IMR-90 (cell line): Measurements from ENCODE around the gene PPP6R3. TPM values are rescaled to one million over a fixed set of nuclear protein-coding genes. Genes with fewer than 3 reads are reported as not detected.

Experiments used
- ATAC-seq: fragments of 200-7000 bp; cut with Tn5 transposase; 2 replicates; pipeline ENCODE4 v1.9.1; 2020; ENCODE audit warnings: low read depth, mild to moderate bottlenecking, moderate library complexity
- BruUV-seq: library from RNA; stranded (reverse); fragments of 400-500 nt; replicated peaks from 2 replicates; lab custom pipeline; 2021; lab: Mats Ljungman, UMichigan
- CTCF ChIA-PET: fragments of 300-600 bp; formaldehyde crosslinking; extraction: SDS; loops from one replicate; lab custom pipeline; 2021; ENCODE audit warnings: antibody characterized with exemption; lab: Yijun Ruan, JAX
- POLR2A ChIA-PET: fragments of 300-600 bp; sonication (Branson Sonifier 250); formaldehyde crosslinking; loops from one replicate; lab custom pipeline; 2022; ENCODE audit warnings: antibody characterized with exemption; ENCODE audit not compliant: unreplicated experiment; lab: Charles Lee
- DNase-seq: peaks from one replicate; pipeline ENCODE4 v3.0.0; 2013
- H2AFZ ChIP-seq: replicated peaks from 2 replicates; pipeline ENCODE3; 2013; ENCODE audit warnings: low read length, mild to moderate bottlenecking; ENCODE audit not compliant: poor library complexity
- H2AK5ac ChIP-seq: 2 replicates; pipeline ENCODE4 v1.6.1; 2013; ENCODE audit warnings: low read depth, low read length, inconsistent platforms
- H2AK9ac ChIP-seq: replicated peaks from 2 replicates; pipeline ENCODE3; 2013; ENCODE audit warnings: mild to moderate bottlenecking, low read depth, low read length, moderate library complexity; ENCODE audit not compliant: poor library complexity
- H2BK120ac ChIP-seq: 2 replicates; pipeline ENCODE4 v1.6.1; 2013; ENCODE audit warnings: low read depth, low read length, inconsistent platforms
- H2BK15ac ChIP-seq: 3 replicates; pipeline ENCODE4 v1.6.1; 2013; ENCODE audit warnings: low read depth, low read length, inconsistent platforms
- H2BK20ac ChIP-seq: 2 replicates; pipeline ENCODE4 v1.6.1; 2013; ENCODE audit warnings: low read depth, mild to moderate bottlenecking, inconsistent platforms, low read length, moderate library complexity
- H2BK5ac ChIP-seq: 2 replicates; pipeline ENCODE4 v1.6.1; 2013; ENCODE audit warnings: mild to moderate bottlenecking, low read depth, low read length, inconsistent platforms; ENCODE audit not compliant: poor library complexity, severe bottlenecking
- H3K14ac ChIP-seq: replicated peaks from 2 replicates; pipeline ENCODE4 v1.6.1; 2013; ENCODE audit warnings: low read depth, low read length, inconsistent platforms
- H3K18ac ChIP-seq: 2 replicates; pipeline ENCODE4 v1.6.1; 2013; ENCODE audit warnings: low read depth, low read length, control low read depth
- H3K23ac ChIP-seq: 2 replicates; pipeline ENCODE4 v1.6.1; 2013; ENCODE audit warnings: low read depth, low read length, inconsistent platforms
- H3K27ac ChIP-seq: 2 replicates; pipeline ENCODE4 v1.5.1; 2013; ENCODE audit warnings: mild to moderate bottlenecking, control low read depth, low read length; ENCODE audit not compliant: insufficient read depth
- H3K27me3 ChIP-seq: 2 replicates; pipeline ENCODE4 v1.6.1; 2013; ENCODE audit warnings: low read length; ENCODE audit not compliant: control insufficient read depth, insufficient read depth
- H3K36me3 ChIP-seq: 2 replicates; pipeline ENCODE4 v1.6.1; 2013; ENCODE audit warnings: low read length, mixed read lengths; ENCODE audit not compliant: control insufficient read depth, insufficient read depth
- H3K4ac ChIP-seq: 2 replicates; pipeline ENCODE4 v1.6.1; 2013; ENCODE audit warnings: low read depth, low read length, inconsistent platforms
- H3K4me1 ChIP-seq: 2 replicates; pipeline ENCODE4 v1.6.1; 2013; ENCODE audit warnings: low read length, mixed read lengths; ENCODE audit not compliant: control insufficient read depth, insufficient read depth
- H3K4me2 ChIP-seq: 2 replicates; pipeline ENCODE4 v1.6.1; 2013; ENCODE audit warnings: low read depth, mild to moderate bottlenecking, control low read depth, low read length, moderate library complexity
- H3K4me3 ChIP-seq: 2 replicates; pipeline ENCODE4 v1.5.1; 2013; ENCODE audit warnings: low read depth, mild to moderate bottlenecking, control low read depth, low read length, moderate library complexity; ENCODE audit not compliant: insufficient read depth
- H3K56ac ChIP-seq: 2 replicates; pipeline ENCODE4 v1.6.1; 2013; ENCODE audit warnings: low read length, inconsistent platforms; ENCODE audit not compliant: insufficient read depth; ENCODE audit errors: extremely low read depth
- H3K79me1 ChIP-seq, 2 experiments: 2 replicates each; pipeline ENCODE4 v1.6.1; 2013; ENCODE audit warnings: low read length in 2 of 2, inconsistent platforms in 1 of 2, low read depth in 1 of 2
- H3K9ac ChIP-seq: 2 replicates; pipeline ENCODE4 v1.6.1; 2013; ENCODE audit warnings: low read depth, low read length, control low read depth
- H3K9me1 ChIP-seq: 2 replicates; pipeline ENCODE4 v1.6.1; 2013; ENCODE audit warnings: low read length, inconsistent platforms; ENCODE audit not compliant: insufficient read depth
- H3K9me3 ChIP-seq: 2 replicates; pipeline ENCODE4 v1.6.1; 2013; ENCODE audit warnings: low read length; ENCODE audit not compliant: control insufficient read depth, insufficient read depth
- H4K20me1 ChIP-seq: 2 replicates; pipeline ENCODE4 v1.6.1; 2013; ENCODE audit warnings: low read length, inconsistent platforms; ENCODE audit not compliant: insufficient read depth
- H4K5ac ChIP-seq: 2 replicates; pipeline ENCODE4 v1.6.1; 2013; ENCODE audit warnings: mild to moderate bottlenecking, low read depth, low read length, control low read depth
- H4K8ac ChIP-seq, 2 experiments: 2 replicates each; pipeline ENCODE4 v1.6.1; 2013; ENCODE audit warnings: low read depth in 2 of 2, low read length in 2 of 2, control low read depth in 1 of 2, inconsistent platforms in 1 of 2
- H4K91ac ChIP-seq: 2 replicates; pipeline ENCODE4 v1.6.1; 2013; ENCODE audit warnings: low read depth, low read length, inconsistent platforms; ENCODE audit not compliant: insufficient read depth
- CEBPB ChIP-seq: IDR thresholded peaks from 2 replicates; pipeline ENCODE4 v1.6.1; 2012; ENCODE audit warnings: low read depth, low read length, improper control_type of control experiment
- FOS ChIP-seq: fragments of 150-350 bp; IDR thresholded peaks from 2 replicates; pipeline ENCODE4 v1.6.1; 2016; ENCODE audit warnings: low read depth, low read length
- MXI1 ChIP-seq: IDR thresholded peaks from 2 replicates; pipeline ENCODE4 v1.6.1; 2012; ENCODE audit warnings: low read depth, mild to moderate bottlenecking, low read length, moderate library complexity, borderline replicate concordance
- RAD21 ChIP-seq: IDR thresholded peaks from 2 replicates; pipeline ENCODE4 v1.6.1; 2012; ENCODE audit warnings: low read length, improper control_type of control experiment
- WGBS, 2 experiments: methylation state at CpG; one replicate each; pipeline versions ENCODE4 v1.1.5 to v1.1.7; 2013; ENCODE audit warnings: missing lambda C conversion rate in 2 of 2; ENCODE audit not compliant: insufficient read length in 1 of 2; ENCODE audit errors: extremely low coverage in 2 of 2; 5-methylcytosine and 5-hydroxymethylcytosine counted together
- dilution Hi-C: fragments of 300-500 bp; cut with HindIII; formaldehyde crosslinking; loops from one replicate; pipeline ENCODE4 v1.14.3; 2018; ENCODE audit warnings: low sequenced_read_pairs; ENCODE audit not compliant: unreplicated experiment
- in situ Hi-C: fragments of 300-500 bp; cut with MboI; formaldehyde crosslinking; loops from 3 replicates; pipeline ENCODE4 v1.14.3; 2019; ENCODE audit warnings: low sequenced_read_pairs, inconsistent platforms, mixed read lengths
- intact Hi-C: fragments of 100-400 bp; cut with micrococcal nuclease; formaldehyde crosslinking; loops from 2 replicates; pipeline ENCODE4 v1.10.0; 2022
- polyA plus RNA-seq, 3 experiments: library from polyadenylated mRNA; depleted of rRNA; stranded (reverse); fragments of >200 nt; gene quantifications; 2 replicates each; pipeline ENCODE4 v1.2.3, GENCODE V29; 2012; ENCODE audit warnings: low replicate concordance in 1 of 3
- total RNA-seq: library from RNA; depleted of rRNA; stranded (reverse); fragments of >200 nt; gene quantifications from 2 replicates; pipeline ENCODE4 v1.2.3, GENCODE V29; 2012

Gene PPP6R3
- total and polyA plus RNA-seq, 2 of the 4 experiments (the other 2 are of a cell fraction): 29.0 to 123 TPM

- Histone ChIP-seq H3K36me3 (peaks cover 60% of the 10 kb centered on the region), H3K4me3 (no peak overlapping the region), H3K4me2 (no peak overlapping the region), H3K9ac (no peak overlapping the region), H3K14ac (no peak overlapping the region), H2BK5ac (no peak overlapping the region), H3K79me1 (peaks cover 2 to 55% of the 10 kb centered on the region in 2 experiments), H4K5ac (no peak overlapping the region), H3K4ac (no peak overlapping the region), H4K20me1 (peaks cover 13% of the 10 kb centered on the region), H3K4me1 (peaks cover 4% of the 10 kb centered on the region; the same call in 1 of the 2 replicates), H2AK5ac (no peak overlapping the region), H3K27me3 (no peaks in the 10 kb centered on the region), H3K9me3 (no peaks in the 10 kb centered on the region), H4K8ac (no peak overlapping the region), H4K91ac (no peak overlapping the region), H3K18ac (no peak overlapping the region), H3K27ac (no peak overlapping the region), H3K56ac (no peak overlapping the region), H3K23ac (no peak overlapping the region), H2BK20ac (no peak overlapping the region), H2BK120ac (no peak overlapping the region), H3K9me1 (peaks cover 16% of the 10 kb centered on the region), H2BK15ac (no peak overlapping the region), H2AFZ (no peak overlapping the region), H2AK9ac (no peak overlapping the region)
- POLR2A ChIA-PET: no interaction called here
- dilution Hi-C loops: no loop called here
- WGBS, 2 experiments: 100% methylated on average over 2 of the region's 7 CpGs; no CpG with 5 or more reads in 1 of the 2 experiments
- ATAC-seq (no peak), DNase-seq (no peak)
- no peak for TF ChIP-seq MXI1
- TF ChIP-seq FOS: no peak
- TF ChIP-seq RAD21: no peak
- 0 out of 2 replicates have a peak, but pooled peaks have one; percentile 3 for TF ChIP-seq CEBPB
- intact Hi-C loops: no loop called here
- no TSS peak for BruUV-seq
- CTCF ChIA-PET: no interaction called here
- in situ Hi-C loops: loop anchor here (25.0 kb wide), 1 partner anchor 1061 kb away; no protein-coding TSS in a partner anchor
Measured at GRCh38 chr11:68601147-68601546, 140.6 kb downstream of the PPP6R3 start.
